GM20431 (cell line): Measurements from ENCODE around the gene MIS18BP1.
"Not testable (repeated sequence)": the region's sequence is repeated elsewhere in the genome, so short reads cannot be mapped to it uniquely, and the experiment has no call there.

Experiments
- in situ Hi-C: fragments of 300-500 bp; cut with MseI, MboI; formaldehyde crosslinking; loops from one replicate; pipeline ENCODE4 v1.15.0; 2020; ENCODE audit warnings: low sequenced_read_pairs; ENCODE audit not compliant: unreplicated experiment

MIS18BP1 gene

DNA sequence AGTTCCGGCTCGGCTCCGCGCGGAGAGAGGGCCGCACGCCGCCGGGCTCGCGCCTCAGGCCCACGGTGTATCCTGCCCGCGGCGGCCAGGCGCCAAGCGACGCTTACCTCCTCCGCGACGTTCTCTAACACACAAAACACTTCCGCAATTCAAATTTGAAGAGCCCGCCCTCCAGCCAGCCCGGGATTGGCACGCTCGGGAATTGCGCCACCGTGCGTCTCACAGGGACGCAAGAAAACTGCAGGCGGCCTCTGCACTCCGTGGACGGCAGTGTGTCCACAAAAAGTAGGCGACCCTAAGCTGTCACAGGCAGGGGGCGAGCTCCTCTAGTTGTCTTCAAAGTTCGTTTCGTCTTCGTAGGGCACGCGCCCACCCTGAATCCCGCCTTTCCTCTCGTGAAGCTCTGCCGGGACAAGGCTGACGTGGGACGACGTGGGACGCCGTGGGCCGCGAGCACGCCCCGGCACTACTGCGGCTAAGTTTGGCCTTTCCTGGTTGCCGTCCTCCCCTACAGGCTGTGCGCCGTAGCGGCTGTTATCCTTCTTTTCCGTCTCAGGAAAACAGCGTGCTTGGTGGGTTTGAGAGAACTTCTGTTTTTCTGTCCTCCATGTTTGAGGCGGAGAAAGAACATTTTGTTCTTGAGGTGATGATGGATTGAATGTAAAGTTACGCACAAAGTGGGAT lies at the start of gene MIS18BP1:
TSS of gene MIS18BP1 (minus strand) at position 133 of the 684 bp plus-strand sequence. CDS start 5,916 bp downstream, outside the sequence.
- in situ Hi-C loops: loop anchor here (25.0 kb wide), 1 partner anchor 341 kb away; no protein-coding TSS in a partner anchor

DNA sequence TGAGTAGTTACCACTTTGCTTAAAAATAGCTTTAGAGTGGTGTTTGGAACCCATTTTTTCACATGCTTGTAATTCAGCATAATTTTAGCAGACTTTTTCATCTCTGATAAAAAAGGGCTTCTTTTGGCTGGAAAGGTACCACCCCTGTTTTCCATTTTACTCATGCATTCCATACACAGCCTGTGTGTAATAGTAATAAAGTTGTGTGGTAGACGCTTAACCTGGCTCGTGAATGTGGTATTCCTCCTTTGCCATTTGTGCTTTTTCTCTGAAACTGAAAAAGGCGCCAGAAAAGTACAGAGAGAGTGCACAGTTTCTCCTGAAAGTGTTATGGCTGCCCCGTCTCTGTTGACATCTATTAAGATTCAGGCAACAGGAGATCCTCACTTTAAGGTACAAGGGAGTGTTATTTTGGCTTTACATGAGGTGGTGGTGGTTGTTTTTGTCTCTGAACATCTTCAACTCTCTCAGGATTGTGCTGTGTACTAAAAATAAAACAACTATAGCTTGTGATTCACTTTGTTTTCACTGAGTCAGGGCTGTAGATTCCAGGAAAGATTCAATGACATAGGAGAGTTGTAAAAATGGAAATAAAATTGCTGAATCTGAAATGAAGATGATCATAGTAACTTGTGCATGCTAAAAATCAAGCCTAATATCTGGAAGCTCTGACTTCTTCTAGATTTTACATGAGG lies 45.6 kb upstream of the MIS18BP1 start:
- in situ Hi-C loops: no loop called here

DNA sequence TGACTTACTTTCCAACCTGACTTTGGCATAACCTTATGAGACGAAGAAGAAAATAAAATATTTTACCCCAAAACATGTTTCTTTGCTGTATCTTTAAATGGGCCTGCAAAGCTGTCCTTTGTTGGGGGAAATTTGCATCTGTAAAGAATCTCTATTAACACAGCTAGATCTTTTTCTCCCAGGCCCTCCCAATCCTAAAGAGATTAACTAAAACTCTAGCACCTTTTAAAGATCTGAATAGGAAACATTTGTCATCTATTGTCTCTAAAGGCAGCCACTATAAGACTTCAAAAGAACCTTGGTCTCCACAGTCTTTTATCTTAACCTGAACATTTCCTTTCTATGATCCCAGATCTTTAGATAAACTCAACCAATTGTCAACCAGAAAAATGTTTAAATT lies 41.8 kb upstream of the MIS18BP1 start:
- in situ Hi-C loops: not testable (repeated sequence)

DNA sequence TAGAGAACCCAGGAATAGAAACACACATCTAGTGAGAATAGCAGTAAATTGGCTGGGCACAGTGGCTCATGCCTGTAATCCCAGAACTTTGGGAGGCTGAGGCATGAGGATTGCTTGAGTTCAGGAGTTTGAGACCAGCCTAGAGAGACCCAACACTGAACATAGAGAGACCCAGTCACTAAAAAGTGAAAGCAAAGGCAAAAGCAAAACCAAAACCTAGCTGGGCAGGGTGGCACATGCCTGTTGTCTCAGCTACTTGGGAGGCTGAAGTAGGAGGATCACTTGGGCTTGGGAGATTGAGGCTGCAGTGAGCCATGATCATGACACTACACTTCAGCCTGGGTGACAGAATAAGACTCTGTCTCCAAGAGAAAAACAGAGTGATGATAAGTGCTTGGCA lies 37.5 kb upstream of the MIS18BP1 start:
- in situ Hi-C loops: no loop called here

DNA sequence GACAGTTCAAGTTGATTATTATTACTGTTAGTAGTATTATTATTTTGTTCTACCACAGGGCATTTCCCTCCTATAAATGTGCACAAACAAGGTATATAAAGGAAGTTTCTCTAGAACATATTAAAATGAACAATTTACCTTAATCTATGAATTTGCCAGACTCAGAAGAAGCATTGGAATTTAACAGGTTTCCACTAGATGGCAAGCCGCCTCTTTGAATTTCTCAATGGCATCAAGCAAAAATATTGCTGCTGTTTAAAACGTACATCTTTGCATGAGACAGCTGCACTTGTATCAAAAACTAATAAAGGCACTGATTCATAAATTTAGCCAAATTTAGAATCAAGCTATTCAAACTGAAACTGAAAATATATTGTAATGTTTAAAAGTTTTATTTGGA lies 34.6 kb upstream of the MIS18BP1 start:
- in situ Hi-C loops: no loop called here

DNA sequence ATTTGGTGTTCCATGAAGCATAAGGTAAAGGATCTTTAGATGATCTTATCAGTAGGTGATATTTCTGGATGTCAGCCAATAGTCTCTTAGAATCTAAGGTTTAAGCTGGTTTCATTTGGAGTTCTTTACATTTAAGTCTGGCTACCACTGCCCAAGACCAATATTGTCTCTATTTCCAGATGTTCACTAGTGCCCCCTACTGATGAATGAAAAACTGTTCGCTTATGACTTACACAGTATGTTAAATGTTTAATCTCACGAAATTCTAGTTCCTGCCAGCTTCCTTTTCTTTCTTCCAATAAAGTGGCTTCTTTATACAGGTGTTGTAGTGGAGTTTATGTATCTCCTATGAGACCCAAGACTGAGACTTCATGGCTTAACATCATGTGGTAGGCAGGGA lies 31.8 kb upstream of the MIS18BP1 start:
- in situ Hi-C loops: no loop called here

DNA sequence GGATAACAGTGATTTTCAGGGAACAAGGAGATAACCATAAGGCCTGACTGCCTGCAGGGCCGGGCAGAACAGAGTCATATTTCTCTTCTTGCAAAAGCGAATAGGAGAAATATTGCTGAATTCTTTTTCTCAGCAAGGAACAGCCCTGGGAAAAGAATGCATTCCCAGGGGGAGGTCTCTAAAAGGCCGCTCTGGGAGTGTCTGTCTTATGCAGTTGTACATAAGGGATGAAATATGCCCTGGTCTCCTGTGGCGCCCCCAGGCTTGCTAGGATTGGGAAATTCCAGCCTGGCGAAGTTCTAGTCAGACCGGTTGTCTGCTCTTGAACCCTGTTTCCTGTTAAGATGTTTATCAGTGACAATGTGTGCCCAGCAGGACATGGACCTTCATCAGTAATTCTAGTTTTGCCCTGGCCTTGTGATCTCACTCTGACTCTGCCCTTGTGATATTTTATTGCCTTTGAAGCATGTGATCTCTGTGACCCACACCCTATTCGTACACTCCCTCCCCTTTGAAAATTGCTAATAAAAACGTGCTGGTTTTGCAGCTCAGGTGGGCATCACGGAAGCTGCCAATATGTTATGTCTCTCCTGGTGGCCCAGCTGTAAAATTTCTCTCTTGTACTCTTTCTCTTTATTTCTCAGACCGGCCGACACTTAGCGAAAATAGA lies 28.9 kb upstream of the MIS18BP1 start:
- in situ Hi-C loops: not testable (repeated sequence)

DNA sequence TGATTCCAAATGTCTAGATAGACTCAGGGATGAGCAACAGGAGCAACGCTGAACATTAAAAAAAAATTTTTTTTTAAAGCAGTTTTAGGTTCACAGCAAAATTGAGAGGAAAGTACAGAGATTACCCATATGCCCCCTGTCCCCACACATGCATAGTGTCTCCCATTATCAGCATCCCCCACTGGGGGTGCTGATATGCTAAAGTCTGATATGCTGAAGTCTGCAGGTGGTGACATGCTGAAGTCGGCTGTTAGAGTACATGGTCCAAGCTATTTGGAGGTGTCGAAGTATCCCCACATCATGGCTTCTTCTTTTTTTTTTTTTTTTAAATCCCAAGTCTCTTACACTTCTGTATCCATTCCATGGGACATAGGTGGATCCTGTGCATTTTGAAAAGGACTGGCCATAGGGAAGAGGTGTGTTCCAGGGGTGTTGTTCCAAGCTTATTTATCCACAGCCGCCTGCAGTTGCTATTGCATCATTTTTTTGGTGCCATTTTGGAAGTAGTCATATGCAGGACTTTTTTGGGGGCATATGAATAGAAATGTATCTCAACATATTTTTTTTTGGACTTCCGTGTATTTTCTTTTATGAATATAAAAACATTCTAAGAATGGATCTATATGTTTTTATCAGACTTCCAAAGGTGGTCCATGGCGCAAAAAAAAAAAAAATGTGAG lies 19.0 kb upstream of the MIS18BP1 start:
- in situ Hi-C loops: loop anchor here (25.0 kb wide), 1 partner anchor 360 kb away; no protein-coding TSS in a partner anchor

DNA sequence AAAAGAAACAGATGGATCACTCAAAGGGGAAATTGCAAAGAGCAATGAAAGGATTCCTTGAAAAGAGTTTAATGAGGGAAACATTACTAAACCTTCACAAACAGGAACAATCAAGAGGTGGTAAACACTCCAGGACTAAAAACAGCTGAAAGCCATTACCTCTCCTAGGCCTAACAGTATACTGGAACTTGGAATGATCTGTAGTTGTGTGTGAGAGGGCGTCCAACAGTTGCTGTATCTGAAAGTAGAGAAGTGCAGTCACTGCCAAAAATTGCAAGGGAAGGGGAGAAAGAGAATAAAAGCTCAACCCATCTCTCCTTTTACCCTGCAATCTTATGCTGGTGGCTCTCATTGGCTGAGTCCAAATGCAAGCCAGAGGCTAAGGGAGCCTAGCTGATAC lies 17.0 kb upstream of the MIS18BP1 start:
- in situ Hi-C loops: loop anchor here (25.0 kb wide), 1 partner anchor 358 kb away; no protein-coding TSS in a partner anchor

DNA sequence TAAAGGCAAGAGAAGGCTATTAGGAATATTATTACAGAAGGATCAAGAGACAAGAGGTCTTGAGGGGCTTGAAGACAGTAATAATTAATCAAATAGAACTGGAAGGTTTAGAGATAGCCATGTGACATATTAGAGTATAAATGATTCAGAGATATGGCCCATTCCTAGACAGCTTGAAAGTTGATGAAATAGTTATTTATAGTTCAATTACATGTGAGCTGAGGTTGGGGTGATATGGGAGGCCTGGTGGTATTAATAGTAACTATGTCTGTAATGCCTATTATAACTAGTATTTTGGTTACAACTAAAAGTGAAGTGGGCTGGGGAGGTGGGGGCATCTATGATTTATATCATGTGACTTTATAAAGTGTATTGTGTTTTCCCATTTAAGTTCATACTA lies 14.1 kb upstream of the MIS18BP1 start:
- in situ Hi-C loops: loop anchor here (25.0 kb wide), 1 partner anchor 355 kb away; no protein-coding TSS in a partner anchor

DNA sequence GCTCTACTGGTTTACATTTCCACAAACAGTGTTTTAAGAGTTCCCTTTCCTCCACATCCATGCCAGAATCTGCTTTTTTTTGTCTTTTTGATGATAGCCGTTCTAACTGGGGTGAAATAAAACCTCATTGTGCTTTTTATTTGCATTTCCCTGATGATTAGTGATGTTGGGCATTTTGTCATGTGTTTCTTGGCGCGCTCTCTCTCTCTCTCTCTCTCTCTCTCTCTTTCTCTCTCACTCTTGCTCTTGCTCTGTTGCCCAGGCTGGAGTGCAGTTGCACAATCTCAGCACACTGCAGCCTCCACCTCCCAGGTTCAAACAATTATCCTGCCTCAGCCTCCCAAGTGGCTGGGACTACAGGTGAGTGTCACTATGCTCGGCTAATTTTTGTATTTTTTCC lies 9.6 kb upstream of the MIS18BP1 start:
- in situ Hi-C loops: loop anchor here (25.0 kb wide), 1 partner anchor 350 kb away; no protein-coding TSS in a partner anchor

DNA sequence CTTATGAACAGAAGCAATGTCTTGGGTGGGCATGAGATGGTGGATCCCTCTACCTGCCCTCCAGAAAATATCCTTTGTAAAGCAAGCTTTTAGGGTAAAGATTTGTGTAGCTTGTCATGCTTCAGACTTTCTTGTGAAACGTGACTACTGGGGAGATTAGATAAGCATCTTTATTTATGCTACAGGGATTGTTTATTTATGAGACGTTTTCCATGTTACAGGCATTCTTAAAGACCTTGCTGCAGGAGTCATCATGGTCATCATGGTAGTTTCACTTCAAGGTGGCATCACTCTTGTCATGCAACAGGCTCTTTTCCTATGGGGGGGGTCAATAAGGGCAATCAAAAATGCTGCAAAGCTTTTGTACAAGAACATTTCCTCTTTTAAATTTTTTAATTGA lies 8.2 kb upstream of the MIS18BP1 start:
- in situ Hi-C loops: loop anchor here (25.0 kb wide), 1 partner anchor 349 kb away; no protein-coding TSS in a partner anchor

DNA sequence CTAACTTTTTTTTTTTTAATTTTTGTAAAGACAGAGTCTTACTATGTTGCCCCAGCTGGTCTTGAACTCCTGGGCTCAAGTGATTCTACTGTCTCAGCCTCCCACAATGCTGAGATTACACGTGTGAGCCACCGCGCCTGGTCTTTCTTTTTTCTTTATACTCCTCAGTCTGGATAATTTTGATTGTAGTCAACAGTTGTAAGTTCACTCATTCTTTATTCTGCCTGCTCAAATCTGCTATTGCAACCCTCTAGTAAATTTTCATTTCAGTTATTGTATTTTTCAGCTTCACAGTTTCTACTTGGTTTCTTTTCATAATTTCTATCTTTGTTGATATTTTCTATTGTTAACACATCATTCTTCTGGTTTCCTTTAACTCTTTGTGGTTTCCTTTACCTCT lies 5.8 kb upstream of the MIS18BP1 start:
- in situ Hi-C loops: loop anchor here (25.0 kb wide), 1 partner anchor 347 kb away; no protein-coding TSS in a partner anchor

DNA sequence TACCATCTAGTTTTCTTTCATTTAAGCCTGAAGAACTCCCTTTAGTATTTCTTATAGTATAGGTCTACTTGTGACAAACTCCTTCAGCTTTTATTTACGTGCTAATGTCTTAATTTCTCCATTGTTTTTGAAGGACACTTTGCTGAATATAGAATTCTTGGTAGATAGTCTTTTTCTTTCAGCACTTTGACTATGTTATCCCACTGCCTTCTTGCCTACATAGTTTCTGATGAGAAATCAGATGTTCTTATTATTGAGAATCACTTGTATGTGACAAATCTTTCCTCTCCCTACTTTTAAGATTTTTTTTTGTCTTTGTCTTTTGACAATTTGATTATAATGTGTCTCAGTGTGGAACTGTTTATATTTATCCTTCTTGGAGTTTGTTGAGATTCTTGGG lies 5.1 kb upstream of the MIS18BP1 start:
- in situ Hi-C loops: loop anchor here (25.0 kb wide), 1 partner anchor 346 kb away; no protein-coding TSS in a partner anchor

DNA sequence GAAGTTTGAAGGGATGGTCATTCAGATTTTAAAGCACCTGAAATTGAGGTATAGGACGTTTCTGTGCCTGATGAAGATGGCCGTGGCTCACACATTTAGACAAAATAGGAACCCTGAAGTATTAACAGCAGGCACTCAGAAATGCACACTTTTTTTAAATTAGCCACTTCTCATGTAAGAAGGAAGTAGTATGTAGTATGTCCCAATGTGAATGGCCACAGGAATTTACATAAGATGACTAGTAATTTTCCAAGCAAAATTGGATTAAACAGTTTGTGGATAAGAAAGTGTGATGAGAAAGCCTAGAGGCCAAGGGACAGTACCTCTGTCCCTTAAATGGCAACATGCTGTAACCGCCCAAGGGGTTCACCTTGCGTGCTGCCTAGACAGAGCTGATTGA lies 1.8 kb upstream of the MIS18BP1 start:
- in situ Hi-C loops: loop anchor here (25.0 kb wide), 1 partner anchor 342 kb away; no protein-coding TSS in a partner anchor

DNA sequence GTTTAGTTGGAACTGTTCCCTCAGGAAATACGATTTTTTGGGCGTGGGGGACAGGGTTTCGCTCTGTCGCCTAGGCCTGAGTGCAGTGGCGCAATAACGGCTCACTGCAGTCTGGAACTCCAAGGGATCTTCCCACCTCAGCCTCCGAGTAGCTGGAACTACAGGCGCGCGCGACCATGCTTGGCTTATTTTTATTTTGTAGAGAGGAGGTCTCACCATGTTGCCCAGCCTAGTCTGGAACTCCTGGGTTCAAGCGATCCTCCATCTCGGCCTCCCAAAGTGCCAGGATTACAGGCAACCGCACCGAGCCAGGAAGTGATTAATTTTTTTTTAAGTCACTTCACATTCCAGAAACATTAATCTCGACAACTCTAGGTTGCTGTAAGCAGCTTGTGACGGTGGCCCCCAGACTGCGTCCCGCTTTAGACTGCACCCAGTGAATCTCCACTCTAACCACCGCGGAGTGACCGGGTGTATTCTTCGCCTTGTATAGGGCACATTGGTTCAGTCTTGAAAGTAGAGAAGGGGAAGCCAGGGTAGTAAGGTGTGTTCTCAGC lies 830 bp upstream of the MIS18BP1 start:
- in situ Hi-C loops: loop anchor here (25.0 kb wide), 1 partner anchor 342 kb away; no protein-coding TSS in a partner anchor

DNA sequence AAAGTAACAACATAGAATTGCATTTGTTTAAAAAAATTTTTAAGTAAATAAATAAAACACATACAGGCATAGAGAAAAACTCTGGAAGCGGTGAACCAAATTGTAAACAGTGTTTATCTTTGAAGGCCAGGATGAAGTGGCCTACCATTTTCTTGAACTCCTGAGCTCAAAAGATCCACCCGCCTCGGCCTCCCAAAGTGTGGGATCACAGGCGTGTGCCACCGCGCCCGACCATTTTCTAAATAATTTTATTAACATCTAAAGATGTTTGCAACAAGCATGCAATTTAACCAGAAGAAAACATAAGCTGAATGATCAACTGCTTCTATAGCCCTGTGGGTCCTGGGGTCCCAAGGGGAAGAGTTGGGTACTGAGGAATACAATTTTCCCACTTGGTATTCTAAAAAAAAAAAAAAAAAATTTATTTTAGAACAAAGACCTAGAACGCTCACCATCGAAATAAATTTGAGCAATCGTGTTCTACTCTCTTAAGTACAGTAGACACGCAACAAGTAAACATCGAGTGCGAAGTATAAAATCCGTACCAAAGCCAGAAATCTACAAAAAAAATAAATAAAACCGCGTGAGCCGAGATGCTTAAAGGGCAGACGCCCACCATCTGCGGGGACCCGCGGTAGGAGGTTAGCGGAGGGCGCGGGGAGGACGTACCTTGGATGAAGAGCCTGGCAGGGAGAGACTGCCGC lies 484 bp downstream of the MIS18BP1 start:
- in situ Hi-C loops: loop anchor here (25.0 kb wide), 1 partner anchor 340 kb away; no protein-coding TSS in a partner anchor

DNA sequence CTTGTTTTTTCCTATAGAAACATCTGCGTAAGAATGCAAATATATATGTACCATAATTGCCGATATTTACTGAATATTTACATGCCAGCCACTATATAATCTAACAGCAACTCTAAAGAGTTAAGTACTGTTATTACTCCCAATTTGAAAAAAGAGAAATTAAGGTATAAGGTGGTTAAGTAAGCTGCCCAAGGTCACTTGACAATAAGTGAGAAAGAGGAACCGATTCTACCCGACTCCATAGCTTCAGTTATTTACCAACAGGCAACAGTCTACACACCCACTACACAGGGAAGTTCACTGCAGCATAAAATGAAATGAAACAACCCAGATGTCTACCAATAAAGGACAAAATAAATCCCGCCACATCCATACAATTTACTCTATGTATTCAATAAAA lies 1.1 kb downstream of the MIS18BP1 start:
- in situ Hi-C loops: loop anchor here (25.0 kb wide), 1 partner anchor 340 kb away; no protein-coding TSS in a partner anchor
